Putamen (tissue), 1 donor: Measurements from ENCODE around the gene HSPB7.
"Not testable (repeated sequence)": the region's sequence is repeated elsewhere in the genome, so short reads cannot be mapped to it uniquely, and the experiment has no call there.

Experiments
- DNase-seq: peaks from one replicate; pipeline ENCODE4 v3.0.0-alpha.2; 2016; ENCODE audit warnings: low spot score

The HSPB7 gene

DNA sequence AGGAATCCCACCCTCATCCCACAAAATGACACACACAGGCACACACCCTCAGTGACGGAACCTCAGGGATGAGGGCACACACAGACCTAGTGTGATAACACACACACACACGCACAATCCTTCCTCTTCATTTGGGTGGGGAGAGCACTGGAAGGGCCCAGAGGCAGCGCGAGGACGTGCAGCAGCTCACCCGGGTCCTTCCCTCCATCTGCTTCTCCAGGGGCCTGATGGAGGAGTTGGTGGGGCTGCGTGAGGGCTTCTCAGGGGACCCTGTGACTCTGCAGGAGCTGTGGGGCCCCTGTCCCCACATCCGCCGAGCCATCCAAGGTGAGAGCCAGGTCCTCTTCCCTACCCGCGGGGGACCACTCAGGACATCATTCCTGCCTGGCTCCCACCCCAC, 4.5 kb upstream of the HSPB7 start:
- DNase-seq, result no peak

DNA sequence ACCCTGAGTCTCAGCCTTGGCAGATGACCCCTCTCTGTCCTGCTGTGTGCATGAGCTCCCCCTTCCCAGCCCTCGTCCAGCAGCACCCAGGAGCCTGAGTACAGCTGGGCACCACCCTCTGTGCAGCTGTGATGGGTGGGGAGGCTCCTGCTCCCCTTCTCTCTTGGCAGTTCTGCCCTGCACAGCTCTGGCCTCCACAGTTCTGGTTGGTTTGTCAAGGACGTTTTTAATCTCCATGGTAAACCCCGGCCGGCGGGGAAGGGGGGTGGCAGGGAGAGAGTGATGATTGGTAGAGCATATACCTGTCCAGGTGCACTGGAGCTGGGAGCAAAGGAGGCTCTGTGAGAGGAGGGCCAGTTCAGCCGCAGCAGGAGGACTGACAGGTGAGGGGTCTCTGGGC, 3.8 kb upstream of the HSPB7 start, which contains the start of gene CLCNKA:
Gene CLCNKA, plus strand, starts transcription at position 356 of the 400 bp plus-strand sequence. CDS start 584 bp downstream, outside the sequence.
- DNase-seq, result no peak

DNA sequence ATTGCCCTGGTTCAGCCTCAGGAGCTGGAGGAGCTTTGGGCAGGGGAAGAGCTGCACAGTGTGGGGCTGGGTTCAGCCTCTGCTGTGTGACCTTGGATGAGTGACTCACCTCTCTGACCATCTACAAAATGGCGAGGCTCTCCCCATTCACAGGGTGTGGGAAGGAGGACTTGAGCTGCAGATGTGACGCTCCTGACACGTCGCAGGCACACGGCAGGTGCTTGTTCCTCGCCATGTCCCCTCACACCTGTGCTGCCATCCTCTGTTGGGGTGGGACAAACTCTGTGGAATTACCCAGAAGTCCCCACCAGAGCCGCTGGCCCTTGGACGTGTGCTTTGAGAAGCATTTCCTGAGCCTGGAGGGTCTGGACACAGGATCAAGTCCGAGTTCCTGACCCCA, 3.0 kb upstream of the HSPB7 start:
- DNase-seq, result not testable (repeated sequence)

DNA sequence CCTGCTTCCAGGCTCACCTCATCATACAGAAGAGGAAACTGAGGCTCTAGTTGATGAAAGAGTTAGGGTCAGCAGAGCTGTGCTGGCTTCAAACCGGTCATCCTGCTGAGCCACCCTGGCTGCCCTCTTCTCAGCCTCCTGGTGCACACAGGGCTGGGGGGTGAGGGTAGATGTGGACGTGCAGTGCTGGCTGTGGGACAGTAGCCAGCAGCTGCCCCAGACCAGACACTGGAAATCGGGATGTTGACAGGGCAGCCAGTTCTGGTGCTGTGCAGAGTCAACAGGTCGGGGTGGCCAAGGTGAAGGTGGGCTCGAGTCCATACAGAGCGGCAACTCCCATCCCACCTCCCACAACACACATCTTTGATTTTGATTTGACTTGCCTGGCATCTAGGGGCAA, 2.5 kb upstream of the HSPB7 start:
- DNase-seq, result no peak

DNA sequence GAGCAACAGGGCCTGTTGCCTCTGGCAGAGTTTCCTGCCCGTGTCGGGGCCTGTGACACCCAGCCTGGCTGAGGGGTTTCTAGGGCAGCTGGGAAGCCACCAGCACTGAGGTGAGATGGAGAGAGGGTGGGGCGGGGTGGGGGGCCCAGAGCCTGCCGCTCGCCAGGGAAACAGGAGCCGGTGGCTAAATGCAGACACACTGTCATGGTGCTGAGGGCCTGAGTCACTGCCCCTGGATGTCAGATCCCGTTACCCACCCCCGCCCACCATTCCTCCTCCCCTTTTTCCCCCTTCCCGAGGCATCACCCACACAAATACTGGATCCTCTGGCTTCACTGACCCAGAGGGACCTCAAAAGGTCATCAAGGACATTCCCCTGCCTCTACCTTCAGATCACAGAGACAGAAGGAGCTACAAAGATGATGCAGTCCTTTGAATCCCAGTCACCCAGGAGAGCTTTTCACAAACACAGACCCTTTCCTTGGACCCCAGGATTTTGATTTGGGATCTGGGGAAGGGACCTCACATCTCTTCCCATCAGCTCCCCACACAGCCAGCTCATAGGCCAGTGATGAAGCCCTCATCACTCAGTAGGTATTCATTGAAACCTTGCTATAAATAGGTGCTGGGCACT, 1.9 kb upstream of the HSPB7 start:
- no peak for DNase-seq

DNA sequence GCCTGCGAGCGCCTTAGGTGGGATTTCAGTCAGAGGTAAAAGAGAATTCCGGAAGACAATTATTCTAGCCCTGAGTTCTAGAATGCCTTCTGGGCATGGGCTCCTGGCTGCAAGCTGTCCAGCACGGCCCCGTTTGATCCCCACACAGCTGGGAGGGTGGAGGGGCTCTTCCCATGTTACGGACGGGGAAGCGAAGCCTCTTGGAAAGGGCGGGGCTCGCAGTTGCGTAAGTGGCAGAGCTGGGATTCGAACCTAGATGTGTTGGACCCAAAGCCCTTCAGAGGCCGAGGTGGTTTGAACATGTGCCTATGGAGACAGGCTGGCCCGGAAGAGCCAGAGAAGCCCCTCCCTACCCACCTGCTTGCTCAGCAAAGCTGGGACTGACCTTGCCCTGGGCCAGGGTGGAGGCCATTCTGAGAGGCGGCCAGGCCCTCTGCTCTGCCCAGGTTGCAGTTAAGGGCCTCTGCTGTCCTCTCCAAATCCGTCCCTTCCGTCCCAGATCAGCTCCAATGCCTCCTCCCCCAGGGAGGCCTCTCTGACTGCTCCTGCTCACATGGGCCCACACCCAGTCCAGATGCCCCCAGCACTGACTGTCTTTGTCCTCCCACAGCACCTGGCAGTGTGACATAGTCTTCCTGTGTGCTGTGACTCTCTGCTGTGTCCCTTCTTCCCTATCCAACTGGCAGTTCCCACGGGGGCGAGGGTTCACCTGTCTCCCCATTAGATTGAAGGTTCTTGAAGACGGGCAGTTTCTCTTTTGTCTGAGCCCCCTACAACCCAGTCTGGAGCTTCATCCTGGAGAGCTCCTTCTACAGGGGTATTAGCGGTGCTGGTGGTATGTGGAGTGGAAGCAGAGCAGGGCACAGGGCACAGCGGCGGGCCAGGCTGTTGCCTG, 1.2 kb upstream of the HSPB7 start:
- no peak for DNase-seq

DNA sequence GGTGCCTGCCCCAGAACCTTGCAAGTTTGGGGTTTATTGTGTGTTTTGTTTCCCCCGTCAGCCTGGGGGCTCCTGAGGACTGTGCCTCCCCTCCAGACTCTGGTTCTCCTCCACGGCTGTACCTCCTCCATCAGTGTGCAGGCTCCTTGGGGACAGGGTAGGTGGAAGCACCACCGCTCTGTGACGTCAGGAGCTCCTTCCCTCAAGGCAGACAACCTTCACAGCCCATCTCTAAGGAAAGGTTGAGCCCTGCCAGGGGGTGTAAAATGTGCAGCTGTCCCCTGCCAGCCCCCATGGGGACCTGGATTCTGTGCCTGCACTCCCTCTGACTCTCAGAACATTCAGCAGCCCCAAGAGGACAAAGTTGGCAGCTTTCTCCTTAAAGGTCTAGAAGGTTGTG, 465 bp upstream of the HSPB7 start:
- no peak for DNase-seq

DNA sequence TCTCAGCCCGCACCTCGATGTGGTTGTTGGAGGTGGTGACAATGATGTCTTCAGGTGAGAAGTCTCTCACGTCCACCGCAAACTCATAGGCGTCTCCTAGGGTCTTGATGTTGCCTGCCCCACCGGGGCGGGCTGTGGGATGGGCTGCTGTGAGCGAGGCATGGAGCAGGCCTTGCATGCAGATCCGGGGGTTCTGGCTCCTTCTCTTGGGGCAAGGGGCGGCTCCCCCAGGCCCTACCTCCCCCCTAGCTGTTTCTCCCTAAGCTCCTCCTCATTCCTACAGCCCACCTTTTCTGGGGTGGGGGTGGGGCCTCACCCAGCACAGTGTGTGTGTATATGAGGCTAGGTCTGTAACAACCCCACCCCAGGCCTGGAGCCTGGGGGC, 775 bp downstream of the HSPB7 start:
- DNase-seq, result no peak

DNA sequence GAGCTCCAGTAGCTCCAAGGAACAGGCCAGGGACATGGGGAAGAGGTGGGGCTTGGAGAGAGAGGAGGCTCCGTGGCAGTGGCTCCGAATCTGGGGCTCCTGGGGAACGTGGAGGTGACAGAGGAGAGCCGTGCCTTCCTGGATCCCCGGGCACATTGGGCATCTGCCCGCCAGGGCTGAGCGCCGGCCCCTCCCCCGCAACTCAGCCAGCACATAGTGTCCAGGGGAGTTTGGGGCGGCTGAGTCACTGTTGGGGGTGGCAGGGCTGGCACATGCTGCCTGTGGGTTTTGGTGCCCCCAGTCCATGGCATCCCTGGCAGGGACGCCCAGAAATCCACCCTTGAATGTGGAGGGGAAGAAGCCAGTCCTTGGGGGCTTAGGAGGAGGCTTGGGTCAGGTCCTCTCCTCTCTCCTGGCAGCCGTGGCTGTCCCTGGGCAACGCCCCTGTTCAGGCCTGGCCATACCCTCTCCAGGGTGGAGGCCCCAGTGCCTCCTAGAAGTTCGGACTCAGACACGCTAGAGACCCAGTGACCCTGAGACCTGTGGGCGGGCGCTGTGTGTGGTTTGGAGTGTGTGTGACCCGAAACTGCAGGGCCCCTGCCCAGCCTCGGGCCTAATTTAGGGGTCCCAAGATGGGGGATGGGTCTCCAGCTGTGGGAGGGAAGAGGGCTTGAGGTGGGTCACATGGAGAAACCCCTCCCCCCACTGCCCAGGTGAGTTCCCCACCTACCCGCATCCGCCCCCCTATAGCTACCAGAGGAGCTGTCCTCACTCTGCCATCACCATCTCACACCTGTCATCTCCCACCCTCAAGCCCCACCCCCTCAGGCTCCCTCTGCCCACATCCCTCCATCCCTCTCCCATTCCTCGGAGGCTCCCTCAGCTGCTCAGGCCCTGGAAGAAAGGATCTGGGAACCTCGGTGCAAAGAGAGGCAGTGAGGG, 1.6 kb downstream of the HSPB7 start:
- no peak for DNase-seq

DNA sequence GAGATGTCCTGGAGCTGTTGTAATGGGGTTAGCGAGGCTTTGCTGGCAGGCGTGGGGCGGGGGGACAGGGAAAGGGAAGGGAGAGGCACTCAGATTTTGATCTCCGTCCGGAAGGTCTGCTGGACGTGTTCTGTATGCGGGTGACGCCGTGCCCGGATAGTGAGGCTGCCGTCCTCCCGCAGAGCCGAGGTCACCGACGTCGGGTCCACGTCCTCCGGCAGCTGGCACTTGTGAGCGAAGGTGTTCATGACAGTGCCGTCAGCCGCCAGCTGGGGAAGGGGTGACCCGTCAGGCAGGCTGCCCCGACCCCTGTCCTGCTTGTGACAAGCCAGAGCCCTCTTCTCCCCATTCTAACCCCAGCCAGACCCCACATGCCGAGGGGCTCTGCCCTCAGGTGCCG, 2.4 kb downstream of the HSPB7 start:
- DNase-seq, result no peak

DNA sequence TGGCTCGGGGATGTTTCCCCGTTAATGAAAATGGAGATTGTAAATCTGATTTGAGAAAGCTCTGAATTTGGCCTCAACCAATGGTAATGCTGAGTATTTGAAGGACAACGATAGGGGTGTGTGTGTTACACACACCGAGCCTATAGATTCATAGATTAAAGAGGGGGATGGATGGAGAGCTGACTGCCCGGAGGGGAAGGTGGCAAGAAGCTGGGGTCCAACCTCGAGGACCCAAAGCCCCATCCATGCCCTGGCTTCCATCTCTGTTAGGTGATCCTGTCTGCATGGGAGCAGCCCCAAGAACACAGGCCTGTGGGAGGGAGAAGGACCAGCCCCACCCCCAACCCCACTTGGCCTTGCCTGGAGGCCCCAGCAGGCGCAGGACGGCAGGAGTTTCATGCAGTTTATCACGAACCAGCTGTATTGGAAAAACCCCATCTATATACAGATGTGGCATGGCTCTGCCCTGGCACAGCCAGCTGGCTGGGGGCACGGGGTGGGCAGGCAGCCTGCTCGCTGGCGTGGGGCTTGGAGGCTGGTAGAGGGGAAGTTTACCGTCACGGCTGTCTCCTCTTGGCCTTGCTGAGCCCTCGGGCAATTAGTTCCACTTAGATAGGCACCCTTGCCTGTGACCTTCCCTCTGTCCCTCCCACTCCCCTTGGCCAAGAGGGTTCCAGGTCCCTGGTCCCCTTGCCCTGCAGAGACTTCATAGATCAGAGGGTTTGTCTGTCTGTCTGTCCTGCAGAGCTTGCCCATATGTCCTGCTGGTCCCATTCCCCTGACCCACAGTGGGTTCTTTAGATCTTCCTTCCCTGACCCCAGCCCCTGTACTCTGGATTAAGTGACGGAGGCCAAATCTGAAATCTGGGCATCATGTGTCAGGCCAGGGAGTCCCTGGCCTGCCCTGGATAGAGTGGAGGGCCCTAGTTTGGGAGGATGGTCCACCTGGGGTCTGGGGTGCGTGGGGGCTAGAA, 3.0 kb downstream of the HSPB7 start:
- no peak for DNase-seq

DNA sequence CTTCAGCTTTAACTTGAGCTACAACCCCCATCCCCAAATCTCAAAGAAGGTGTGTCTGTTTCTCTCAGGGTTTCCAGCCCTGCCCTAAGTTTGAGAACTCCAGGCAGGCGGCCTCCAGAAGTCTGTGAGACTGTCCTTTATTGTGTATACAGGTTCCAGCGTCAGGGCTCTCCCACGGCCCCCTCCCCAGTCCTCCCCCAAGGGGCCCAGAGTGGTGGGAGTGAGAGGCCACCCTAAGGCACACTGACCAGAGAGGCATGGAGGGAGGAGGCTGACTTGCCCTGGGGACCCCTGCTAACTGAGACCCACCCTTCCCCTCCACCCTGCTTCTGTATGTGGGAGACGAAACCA, 4.0 kb downstream of the HSPB7 start:
- DNase-seq, result no peak

DNA sequence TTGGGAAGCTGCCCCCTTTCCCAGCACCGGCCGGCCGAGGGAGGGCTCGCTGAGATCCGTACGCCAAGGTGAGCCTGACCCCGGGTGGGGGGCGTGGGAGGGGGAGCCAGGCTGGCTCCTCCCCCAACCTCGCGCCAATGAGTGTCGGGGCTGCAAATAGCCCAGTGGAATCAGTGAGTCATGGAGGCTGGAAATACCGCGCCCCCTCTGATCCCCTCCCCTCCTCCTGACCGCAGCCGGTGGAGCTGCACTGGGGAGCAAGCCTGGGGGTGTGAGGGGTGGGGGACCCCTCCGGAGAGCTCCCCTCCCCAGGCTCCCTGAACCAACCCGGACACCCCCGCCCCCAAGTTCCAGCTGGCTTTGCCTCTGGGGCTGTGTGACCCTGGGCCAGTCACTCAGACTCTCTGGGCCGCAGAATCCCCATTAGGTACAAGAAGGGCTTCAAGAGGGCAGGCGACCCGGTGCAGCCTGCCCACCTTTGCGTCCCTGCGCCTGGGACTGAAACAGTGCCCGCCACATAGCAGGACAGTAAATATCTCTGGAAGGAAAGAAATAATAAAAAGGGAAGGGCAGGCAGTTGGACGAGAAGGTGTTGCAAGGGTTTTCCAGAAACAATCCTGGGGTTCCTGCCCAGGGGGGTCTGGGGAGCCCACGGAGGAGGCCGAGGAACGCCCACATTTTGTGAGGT, 4.5 kb downstream of the HSPB7 start:
- DNase-seq, result no peak

DNA sequence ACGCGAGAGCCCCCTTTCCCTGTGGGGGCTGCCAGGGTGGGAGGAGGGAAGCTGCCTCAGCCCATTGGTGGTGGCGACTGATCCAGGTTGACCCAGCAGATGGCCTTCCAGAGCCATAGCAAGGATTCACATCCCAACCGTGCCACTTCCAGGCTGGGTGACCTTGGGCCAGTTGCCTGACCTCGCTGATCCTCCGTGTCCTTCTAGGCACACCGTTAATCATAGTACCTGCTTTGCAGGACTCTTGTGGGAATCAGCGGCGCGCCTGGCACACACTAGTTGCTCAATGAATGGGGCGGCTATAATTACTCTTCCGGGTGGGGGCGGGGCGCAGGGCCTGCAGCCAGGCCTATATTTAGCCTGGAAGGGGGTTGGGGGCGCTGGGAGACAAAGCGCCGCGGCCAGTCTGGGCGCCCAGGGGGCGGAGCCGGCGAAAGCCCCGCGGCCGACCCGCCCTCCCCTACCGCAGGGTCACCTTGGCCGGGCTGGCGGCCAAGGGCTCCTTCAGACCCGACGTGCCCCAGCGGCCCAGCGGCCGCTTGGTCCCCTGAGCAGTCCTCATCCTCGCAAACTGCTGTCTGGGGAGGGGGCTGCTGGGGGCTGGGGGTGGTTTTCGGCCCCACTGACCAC, 5.1 kb downstream of the HSPB7 start:
- DNase-seq, result no peak

DNA sequence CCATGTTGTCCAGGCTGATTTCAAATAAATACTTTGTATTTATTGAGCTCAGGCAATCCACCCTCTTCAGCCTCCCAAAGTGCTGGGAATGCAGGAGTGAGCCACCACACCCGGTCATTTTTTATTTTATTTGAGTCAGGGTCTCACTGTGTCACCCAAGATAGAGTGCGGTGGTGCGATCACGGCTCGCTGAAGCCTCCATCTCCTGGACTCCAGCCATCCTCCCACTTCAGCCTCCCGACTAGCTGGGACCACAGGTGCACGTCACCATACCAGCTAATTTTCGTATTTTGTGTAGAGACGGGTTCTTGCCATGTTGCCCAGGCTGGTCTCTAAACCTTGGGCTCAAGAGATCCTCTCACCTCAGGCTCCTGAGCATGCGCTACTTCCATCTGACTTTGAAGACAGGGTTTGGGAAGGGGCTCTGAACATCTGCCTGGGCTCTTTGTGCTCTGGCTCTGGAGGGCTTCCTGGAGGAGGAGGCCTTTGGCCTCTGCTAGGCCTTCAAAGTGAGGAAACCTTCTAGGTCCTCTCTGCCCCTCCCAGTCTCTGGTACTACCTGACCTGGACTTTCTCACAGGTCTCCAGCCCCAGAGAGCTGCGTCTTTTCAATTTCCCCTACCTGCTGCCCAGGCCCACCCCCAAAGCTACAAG, 5.8 kb downstream of the HSPB7 start:
- no peak for DNase-seq

DNA sequence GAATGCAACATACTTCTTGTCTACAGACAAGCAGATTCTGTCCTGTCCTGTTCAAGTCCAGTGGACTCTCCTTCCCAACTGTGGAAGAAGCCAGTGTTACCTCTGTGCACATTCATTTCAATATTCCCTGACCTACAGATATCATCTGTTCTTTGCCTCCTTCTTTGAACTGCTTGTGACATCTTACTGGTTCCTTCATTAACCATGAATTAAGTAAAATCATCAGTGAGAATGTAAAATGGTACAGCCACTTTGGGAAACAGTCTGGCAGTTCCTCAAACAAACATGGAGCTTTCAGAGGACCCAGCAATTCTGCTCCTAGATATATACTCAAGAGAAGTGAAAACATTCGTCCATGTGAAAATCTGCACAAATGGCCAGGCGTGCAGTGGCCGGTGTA, 7.0 kb downstream of the HSPB7 start:
- DNase-seq, result no peak

DNA sequence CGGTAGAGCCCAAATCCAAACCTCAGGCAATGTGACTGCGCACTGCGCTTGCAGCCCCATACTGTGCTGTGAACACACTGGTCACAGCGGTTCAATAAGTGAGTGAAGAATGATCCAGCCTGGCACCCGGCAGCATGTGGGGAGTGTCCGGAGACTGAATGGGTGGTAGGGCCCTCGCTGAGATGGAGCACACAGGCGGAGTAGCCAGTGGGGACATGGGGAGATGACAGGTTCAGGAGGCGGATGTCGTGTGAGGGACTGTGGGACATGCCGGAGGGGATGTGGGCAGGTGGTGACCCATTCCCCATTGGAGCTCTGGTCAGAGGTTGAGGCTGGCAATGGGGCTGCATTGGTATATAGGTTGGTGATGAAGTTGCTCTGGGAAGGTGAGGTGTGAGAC, 8.2 kb downstream of the HSPB7 start:
- DNase-seq, result no peak

DNA sequence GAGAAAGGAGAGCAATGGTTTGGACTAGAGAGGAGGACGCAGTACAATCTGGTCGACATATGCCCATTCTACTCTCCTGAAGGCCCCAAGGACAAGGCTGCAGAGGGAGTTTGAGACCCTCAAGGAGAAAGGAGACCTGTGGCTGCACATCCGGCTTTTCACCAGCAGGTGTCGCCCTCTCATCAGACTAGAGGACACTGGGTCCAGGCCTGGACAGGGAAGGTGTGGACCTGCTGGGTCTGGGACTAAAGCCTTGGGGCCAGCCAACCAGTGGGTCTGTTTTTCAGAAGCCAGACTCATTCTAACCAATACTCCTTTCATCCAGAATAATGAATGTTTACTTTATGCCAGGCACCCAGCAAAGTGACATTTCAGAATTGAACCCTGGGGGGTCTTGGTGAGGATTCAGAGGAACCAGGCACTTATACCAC, 8.8 kb downstream of the HSPB7 start:
- DNase-seq, result peak; percentile 49

DNA sequence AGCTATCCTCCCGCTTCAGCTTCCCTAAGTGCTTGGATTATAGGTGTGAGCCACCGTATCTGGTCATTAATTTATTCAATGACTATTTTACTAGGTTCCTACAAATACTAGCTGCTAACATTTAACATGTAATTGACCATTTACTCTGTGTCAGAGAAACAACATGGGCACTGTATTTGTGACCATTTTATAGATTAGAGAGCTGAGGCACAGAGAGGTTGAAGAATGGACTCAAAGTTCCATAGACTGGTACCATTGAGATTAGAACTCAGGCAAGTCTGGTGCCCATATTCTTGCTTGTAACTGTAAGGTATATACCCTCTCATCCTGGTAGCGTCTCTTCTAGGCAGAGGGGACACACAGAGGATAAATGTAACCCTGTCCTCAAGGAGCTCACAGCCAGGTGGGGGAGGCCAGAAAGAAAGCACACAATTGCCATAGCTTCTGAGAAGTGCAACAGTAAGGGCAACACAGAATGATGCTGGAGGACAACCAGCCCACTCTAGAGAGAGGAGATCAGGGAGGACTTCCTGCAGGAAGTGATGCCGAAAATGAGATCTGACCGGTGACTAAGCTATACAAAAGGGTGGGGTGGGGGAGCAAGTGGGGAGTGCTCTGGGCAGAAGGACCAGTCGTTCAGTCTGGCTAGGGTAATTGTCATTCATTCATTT, 10.0 kb downstream of the HSPB7 start:
- no peak for DNase-seq
